GM19463 (cell line): Measurements from ENCODE around the gene MEP1B.
"Not testable (repeated sequence)": the region's sequence is repeated elsewhere in the genome, so short reads cannot be mapped to it uniquely, and the experiment has no call there.

ENCODE experiments used
- ATAC-seq: cut with Tn5 transposase; IDR thresholded peaks from one replicate; pipeline ENCODE4 v1.9.1; 2021; ENCODE audit warnings: mild to moderate bottlenecking, moderate library complexity; ENCODE audit not compliant: unreplicated experiment

MEP1B gene

GRCh38 chr18:32208577-32208976 is 18.7 kb downstream of the MEP1B start:
- no peak for ATAC-seq

DNA sequence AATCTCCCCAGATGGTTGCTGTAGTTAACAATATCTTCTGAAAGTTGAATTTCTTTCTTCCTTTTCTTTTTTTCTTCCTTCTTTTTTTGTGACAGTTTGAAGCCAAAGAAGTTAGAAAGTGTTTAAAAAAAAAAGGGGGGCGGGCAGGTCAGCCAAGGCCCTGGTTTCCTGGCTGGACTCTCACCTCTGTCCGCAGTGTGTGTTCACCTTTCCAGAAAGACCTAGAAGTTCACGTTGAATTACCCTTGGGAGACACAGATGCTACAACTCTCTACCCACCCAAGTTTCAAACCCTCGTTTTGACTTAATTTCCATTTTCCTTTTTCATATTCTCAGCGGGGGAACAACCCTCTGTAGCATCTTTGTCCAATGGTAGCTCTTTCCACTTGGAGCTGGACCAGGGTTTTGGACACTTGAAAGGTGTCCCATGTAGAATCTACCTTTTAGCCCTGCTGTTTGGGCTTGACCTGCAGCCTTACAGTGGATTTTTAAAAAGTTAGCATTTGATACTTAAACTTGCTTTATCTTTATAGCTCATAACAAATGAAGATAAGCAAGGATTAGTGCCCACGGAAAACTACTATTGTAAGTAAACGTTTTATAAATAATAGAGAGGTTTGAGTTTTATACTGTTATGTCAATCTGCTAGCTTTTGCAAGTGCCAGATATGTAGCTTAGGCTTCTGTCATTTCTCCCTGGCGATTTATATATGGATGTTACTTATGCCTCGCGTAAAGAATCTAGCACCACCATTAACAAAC is 20.0 kb downstream of the MEP1B start:
- ATAC-seq = no peak

DNA sequence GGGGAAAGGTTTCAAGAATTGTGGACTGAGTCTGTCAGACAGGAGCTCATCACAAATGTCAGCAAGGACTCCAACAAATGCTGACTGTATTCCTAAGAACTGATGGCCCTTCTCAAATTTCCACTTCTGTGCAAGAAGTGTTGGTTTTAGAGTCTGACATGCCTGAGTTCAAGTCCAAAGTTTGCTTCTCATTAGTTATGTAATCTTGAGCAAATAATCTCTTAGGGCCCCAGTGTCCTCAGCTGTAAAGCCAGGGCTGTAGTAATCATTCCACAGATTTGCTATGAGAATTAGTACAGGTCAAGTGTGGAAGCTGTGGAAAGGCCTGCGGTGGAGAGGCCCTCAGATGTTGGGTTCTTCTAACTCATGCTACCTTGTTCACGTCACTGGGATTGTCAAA is 23.9 kb downstream of the MEP1B start:
- no peak for ATAC-seq

DNA sequence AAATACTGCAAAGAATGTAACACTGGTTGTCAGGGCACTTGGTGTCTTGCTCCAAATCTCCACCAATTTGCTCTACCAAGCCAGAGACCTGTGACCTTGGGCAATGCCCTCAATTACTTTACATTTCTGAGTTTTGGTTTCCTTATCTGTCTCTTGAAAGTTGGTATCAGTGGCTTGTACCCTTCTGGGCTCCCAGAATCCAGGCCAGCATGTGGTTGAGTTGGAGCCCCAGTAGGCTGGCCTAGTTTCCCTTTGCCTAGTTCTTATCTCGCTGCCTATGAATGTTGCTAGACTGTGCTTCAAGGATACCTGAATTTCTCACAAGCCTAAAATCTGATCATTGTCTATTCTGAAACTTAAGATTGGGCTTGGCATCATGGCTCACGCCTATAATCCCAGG is 26.6 kb downstream of the MEP1B start:
- no peak for ATAC-seq

GRCh38 chr18:32219431-32220018 is 29.7 kb downstream of the MEP1B start:
- no peak for ATAC-seq

DNA sequence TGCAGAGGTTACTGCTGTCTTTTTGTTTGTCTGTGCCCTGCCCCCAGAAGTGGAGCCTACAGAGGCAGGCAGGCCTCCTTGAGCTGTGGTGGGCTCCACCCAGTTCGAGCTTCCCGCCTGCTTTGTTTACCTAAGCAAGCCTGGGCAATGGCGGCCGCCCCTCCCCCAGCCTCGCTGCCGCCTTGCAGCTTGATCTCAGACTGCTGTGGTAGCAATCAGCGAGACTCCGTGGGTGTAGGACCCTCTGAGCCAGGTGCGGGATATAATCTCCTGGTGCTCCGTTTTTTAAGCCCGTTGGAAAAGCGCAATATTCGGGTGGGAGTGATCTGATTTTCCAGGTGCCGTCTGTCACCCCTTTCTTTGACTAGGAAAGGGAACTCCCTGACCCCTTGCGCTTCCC is 43.5 kb downstream of the MEP1B start:
- not testable (repeated sequence) for ATAC-seq

- ATAC-seq = no peak
Measured at GRCh38 chr18:32237049-32237448, 47.2 kb downstream of the MEP1B start.

DNA sequence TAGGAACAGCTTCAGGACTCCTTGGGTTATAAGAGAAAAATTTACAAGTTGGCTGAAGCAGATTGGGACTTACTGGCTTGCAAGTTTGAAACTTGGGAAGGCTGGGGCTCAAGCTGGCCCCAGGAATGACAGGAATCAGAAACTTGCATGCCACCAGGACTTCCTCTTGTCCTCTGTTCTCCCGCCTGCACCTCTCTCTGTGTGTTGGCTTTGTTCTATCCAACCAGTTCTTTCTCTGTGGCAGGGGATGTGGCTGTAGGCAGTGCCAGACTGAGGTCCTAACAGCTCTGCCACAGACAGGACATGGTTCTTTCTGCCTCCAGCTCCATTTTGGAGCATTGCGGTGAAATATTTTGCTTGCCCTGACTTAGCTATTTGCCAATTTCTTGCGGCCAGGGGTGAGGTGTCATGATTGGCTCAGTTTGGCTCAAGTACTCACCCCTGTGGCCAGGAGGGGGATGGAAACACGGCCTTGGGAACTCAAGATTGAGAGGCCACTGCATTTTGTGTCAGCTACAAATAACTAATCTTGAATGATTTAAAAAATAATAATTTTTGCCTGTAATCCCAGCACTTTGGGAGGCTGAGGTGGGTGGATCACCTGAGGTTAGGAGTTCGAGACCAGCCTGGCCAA is 48.9 kb downstream of the MEP1B start:
- no peak for ATAC-seq

DNA sequence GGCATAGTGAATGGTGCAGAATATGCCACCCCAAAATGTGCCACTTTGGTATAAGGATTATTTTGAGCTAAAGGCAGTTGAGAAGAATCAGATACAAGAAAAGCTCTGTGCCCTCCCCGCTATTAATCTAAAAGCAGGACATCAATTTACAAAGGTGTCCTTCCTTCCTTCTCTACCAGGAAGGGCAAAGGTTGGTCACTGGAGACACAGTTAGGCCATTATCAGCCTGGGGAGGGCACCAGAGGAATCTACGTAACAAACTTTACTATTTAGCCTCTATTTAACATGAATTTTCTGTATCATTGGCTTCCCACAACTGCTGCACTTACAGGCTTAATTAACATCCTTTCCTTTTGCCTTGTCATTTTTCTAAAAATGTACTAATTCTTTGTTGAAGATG is 52.6 kb downstream of the MEP1B start:
- ATAC-seq = no peak

- ATAC-seq = no peak
Measured at GRCh38 chr18:32243358-32243757, 53.5 kb downstream of the MEP1B start.

- no peak for ATAC-seq
Measured at GRCh38 chr18:32244881-32245280, 55.0 kb downstream of the MEP1B start.

GRCh38 chr18:32249147-32249929 is 59.5 kb downstream of the MEP1B start:
- no peak for ATAC-seq

- no peak for ATAC-seq
Measured at GRCh38 chr18:32251466-32251865, 61.6 kb downstream of the MEP1B start.

DNA sequence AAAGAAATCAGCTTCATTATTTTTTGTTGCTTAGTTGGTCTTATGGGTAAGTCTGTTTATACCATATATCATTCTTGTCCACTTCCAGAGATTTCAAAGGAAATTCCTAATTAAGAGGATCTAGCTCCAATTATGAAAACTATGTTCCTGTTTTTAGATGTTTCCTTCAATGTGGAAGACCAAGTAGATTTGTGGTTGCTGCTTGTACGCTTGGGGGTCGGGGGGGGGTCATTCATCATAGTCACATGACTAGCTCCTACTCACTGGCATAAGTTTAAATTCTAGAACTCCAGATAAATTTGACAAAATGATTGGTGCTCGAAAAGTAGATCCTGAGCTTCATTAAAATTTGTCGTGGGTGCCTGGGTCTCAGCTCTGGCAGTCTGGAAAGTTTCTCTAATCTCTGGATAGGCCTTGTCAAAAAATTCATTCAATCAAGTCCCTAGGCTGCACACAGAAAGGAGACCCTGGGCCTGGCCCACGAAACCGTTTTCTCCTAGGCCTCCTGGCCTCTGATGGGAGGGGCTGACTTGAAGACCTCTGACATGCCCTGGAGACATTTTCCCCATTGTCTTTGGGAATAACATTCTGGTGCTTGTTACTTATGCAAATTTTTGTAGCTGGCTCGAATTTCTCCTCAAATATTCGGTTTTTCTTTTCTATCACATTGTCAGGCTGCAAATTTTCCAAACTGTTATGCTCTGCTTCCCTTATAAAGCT is 62.5 kb downstream of the MEP1B start:
- no peak for ATAC-seq

GRCh38 chr18:32255570-32255969 is 65.7 kb downstream of the MEP1B start:
- ATAC-seq = no peak

GRCh38 chr18:32257084-32257785 is 67.4 kb downstream of the MEP1B start:
- ATAC-seq = no peak

DNA sequence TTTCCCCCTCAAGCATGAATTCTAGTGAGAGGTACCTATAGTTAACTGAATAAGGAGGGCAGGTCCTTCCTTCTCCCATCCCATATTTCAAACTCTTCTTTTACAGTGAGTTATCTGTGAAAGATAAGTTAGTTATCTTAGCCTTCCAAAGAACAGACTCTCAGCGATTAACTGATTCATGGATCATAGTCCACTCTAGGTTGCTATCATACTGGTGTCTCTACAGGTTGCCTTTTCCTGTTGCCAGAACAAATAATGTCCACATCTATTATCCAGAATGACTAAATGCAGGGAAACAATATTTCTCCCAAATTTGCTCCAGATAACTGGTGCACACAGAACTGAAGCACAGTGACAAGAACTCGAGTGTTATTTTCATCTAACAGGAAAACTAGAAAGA is 68.3 kb downstream of the MEP1B start:
- ATAC-seq = no peak

DNA sequence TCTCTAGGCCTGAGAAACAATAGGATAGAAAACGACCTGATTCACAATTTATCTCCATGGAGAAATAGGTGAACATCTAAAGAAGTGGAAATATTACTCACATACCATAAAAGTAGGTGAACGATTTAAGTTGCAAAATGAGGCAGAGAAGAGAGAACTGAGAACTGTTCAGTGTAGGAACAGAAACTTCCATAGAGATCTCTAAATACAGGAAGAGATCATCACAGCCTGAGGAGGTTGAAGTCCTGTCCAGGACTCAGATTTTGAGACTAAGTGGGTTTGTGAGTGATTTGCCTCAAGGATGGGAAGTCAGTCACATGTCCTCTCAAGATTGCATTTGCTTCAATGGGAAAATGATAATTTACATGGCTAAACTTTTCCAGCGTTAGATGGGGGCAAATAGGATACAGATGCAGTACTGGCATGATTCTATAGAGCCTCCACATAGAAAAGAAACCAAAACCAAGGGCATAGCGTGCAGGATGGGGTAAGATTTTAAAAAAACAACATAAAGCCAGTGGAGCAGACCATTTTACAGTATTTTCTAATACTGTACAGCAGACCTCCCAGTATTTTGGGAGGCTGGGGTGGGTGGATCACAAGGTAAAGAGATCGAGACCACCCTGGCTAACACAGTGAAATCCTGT is 68.8 kb downstream of the MEP1B start:
- ATAC-seq = no peak

GRCh38 chr18:32259553-32259952 is 69.7 kb downstream of the MEP1B start:
- ATAC-seq = no peak

- no peak for ATAC-seq
Measured at GRCh38 chr18:32261003-32261402, 71.2 kb downstream of the MEP1B start.
